ENCODE data around the gene KIF23. TPM values are rescaled to one million over a fixed set of nuclear protein-coding genes. Genes with fewer than 3 reads are reported as not detected.

KIF23 gene
- total RNA-seq (2014; rRNA removed; shearing (Covaris generic)), result 54.0 and 66.1 TPM in 2 replicates
- 61.6 and 76.5 TPM in 2 replicates for total RNA-seq (2022)
- Bru-seq, nascent RNA, result percentile 90 among the genes with signal in this experiment
- BruChase-seq, experiment 1, labeled RNA remaining after a 6-hour chase, result percentile 80 among the genes with signal in this experiment
- percentile 87 among the genes with signal in this experiment for BruChase-seq, experiment 2, labeled RNA remaining after a 2-hour chase
- long read RNA-seq, transcript KIF23-201 (23 exons, 3,723 nt), result major isoform, 41 of 132 reads
- long read RNA-seq, transcript KIF23-202 (22 exons, 3,351 nt), result minor isoform, 26 of 132 reads
- long read RNA-seq, partial matches to known transcripts, result 8 of 132 reads
- long read RNA-seq, other reads (novel, unspliced or antisense), result 55 of 132 reads

- CTCF ChIA-PET (ENCODE audit: unreplicated experiment), result no interaction called here
- peak within 1 kb of the TSS; percentile 64 for H3K27ac ChIP-seq (ENCODE audit: low read depth, low read length, poor library complexity, severe bottlenecking)
Observed at GRCh38 chr15:69413822-69414700, at the start of gene KIF23. KIF23 (plus strand) TSS chr15:69414349; CDS start chr15:69414466, 117 bp downstream.

GRCh38 chr15:69367236-69367635 is 46.9 kb upstream of the KIF23 start:
- Histone ChIP-seq H3K4me3 (ENCODE audit: low read depth, low read length, poor library complexity, severe bottlenecking) (no peak overlapping the region), H3K4me1 (ENCODE audit: insufficient read depth, low read length, poor library complexity, severe bottlenecking) (no peaks in the 10 kb centered on the region), H3K79me2 (ENCODE audit: insufficient read depth, low read depth, low read length) (no peaks in the 10 kb centered on the region), H3K9me2 (ENCODE audit: insufficient read depth, low read length) (no peaks in the 10 kb centered on the region), H3K4me2 (ENCODE audit: low read length) (no peak overlapping the region), H4K20me1 (ENCODE audit: insufficient read depth, low read length) (no peaks in the 10 kb centered on the region), H3K9me3 (ENCODE audit: low read length) (no peaks in the 10 kb centered on the region), H2AFZ (ENCODE audit: low read length) (no peak overlapping the region), H3K36me3 (ENCODE audit: insufficient read depth, low read length) (no peaks in the 10 kb centered on the region), H3K27ac (ENCODE audit: low read depth, low read length, poor library complexity, severe bottlenecking) (no peak overlapping the region)
- TF ChIP-seq CTCF (conservative IDR thresholded peaks at IDR 0.05; ENCODE audit: low read length) (no peak), EZH2phosphoT487 (IDR thresholded peaks at IDR 0.05; ENCODE audit: borderline replicate concordance, low read depth, low read length) (no peak)
- intact Hi-C loops (cut with micrococcal nuclease; ENCODE audit: unreplicated experiment), result no loop called here
- no TSS peak for BruUV-seq (replicated peaks)
- ChIA-PET POLR2A (no interaction called here), CTCF (ENCODE audit: unreplicated experiment) (no interaction called here)
- no peak for DNase-seq (ENCODE audit: low spot score)

More at GRCh38 chr15:69413822-69414700, at the start of gene KIF23:
- POLR2A ChIA-PET, result interaction anchor here (0.7 to 8.6 kb wide), 2 partner anchors 10 to 38 kb away, joined by 3 to 39 read pairs; partner anchors contain the start of gene RPLP1
- peak within 1 kb of the TSS; percentile 98 for H3K4me2 ChIP-seq (ENCODE audit: low read length)
- peak within 1 kb of the TSS; percentile 99 for H3K4me3 ChIP-seq (ENCODE audit: low read depth, low read length, poor library complexity, severe bottlenecking)
- H3K9me3 ChIP-seq (ENCODE audit: low read length), result no peaks in the 10 kb centered on the region
- peaks cover 21% of the 10 kb centered on the region; the same call in 1 of the 2 replicates for H4K20me1 ChIP-seq (ENCODE audit: insufficient read depth, low read length)
- no peaks in the 10 kb centered on the region for H3K9me2 ChIP-seq (ENCODE audit: insufficient read depth, low read length)
- intact Hi-C loops (cut with micrococcal nuclease; ENCODE audit: unreplicated experiment), result loop anchor here (1.0 to 5.0 kb wide), 2 partner anchors 38 to 252 kb away; partner anchors contain the start of genes GLCE and RPLP1
- no peak for TF ChIP-seq CTCF (conservative IDR thresholded peaks at IDR 0.05; ENCODE audit: low read length)
- H2AFZ ChIP-seq (ENCODE audit: low read length), result peak within 1 kb of the TSS; percentile 62
- DNase-seq (ENCODE audit: low spot score), result peak; percentile 95
- H3K36me3 ChIP-seq (ENCODE audit: insufficient read depth, low read length), result peaks cover 28% of the 10 kb centered on the region
- H3K79me2 ChIP-seq (ENCODE audit: insufficient read depth, low read depth, low read length), result peaks cover 39% of the 10 kb centered on the region
- peaks cover 12% of the 10 kb centered on the region for H3K4me1 ChIP-seq (ENCODE audit: insufficient read depth, low read length, poor library complexity, severe bottlenecking)
- BruUV-seq (replicated peaks), result no TSS peak
